Liver (tissue), 9 donors: Measurements from ENCODE around the gene ABHD2. TPM values are rescaled to one million over a fixed set of nuclear protein-coding genes. Genes with fewer than 3 reads are reported as not detected.
A peak's percentile ranks its signal among the peaks of the same experiment; 100 is the strongest.

Experiments used
- DNase-seq: peaks from one replicate; pipeline ENCODE4 v3.0.0-alpha.2; 2017; ENCODE audit warnings: low spot score
- H3K27ac ChIP-seq, 2 donors: one replicate each; pipeline ENCODE4 v1.7.0; 2013; ENCODE audit warnings: inconsistent platforms in 2 of 2, low read length in 2 of 2, control low read depth in 1 of 2, low read depth in 1 of 2, mild to moderate bottlenecking in 1 of 2
- H3K27me3 ChIP-seq, 4 donors: one replicate each; pipeline versions ENCODE4 v1.6.1 to v1.7.0; 2013; ENCODE audit warnings: low read length in 3 of 4, inconsistent platforms in 1 of 4, mild to moderate bottlenecking in 1 of 4, moderate library complexity in 1 of 4; ENCODE audit not compliant: control insufficient read depth in 4 of 4, insufficient read depth in 4 of 4
- H3K36me3 ChIP-seq, 4 donors: one replicate each; pipeline versions ENCODE4 v1.6.1 to v1.7.0; 2013; ENCODE audit warnings: low read length in 3 of 4, mild to moderate bottlenecking in 3 of 4, low read depth in 1 of 4, moderate library complexity in 1 of 4; ENCODE audit not compliant: control insufficient read depth in 4 of 4, insufficient read depth in 3 of 4
- H3K4me1 ChIP-seq, 4 donors: one replicate each; pipeline versions ENCODE4 v1.6.1 to v1.7.0; 2013; ENCODE audit warnings: low read length in 3 of 4, mild to moderate bottlenecking in 3 of 4, moderate library complexity in 1 of 4; ENCODE audit not compliant: control insufficient read depth in 4 of 4, insufficient read depth in 4 of 4
- H3K4me3 ChIP-seq, 3 donors: one replicate each; pipeline versions ENCODE4 v1.6.1 to v1.7.0; 2013; ENCODE audit warnings: low read length in 3 of 3, control low read depth in 1 of 3, low read depth in 1 of 3, mild to moderate bottlenecking in 1 of 3
- H3K9ac ChIP-seq, 2 donors: one replicate each; pipeline ENCODE4 v1.7.0; 2013; ENCODE audit warnings: low read length in 2 of 2, mild to moderate bottlenecking in 2 of 2, moderate library complexity in 2 of 2, control low read depth in 1 of 2, low read depth in 1 of 2
- H3K9me3 ChIP-seq, 4 donors: one replicate each; pipeline versions ENCODE4 v1.6.1 to v1.7.0; 2013; ENCODE audit warnings: low read length in 3 of 4; ENCODE audit not compliant: control insufficient read depth in 4 of 4
- EGR1 ChIP-seq, 2 donors: IDR thresholded peaks; 2 replicates each; pipeline ENCODE4 v1.6.1; 2016 to 2018; ENCODE audit warnings: antibody characterized with exemption in 2 of 2, low read depth in 2 of 2
- FOXA1 ChIP-seq: IDR thresholded peaks from 2 replicates; pipeline ENCODE4 v1.6.1; 2016; ENCODE audit warnings: antibody characterized with exemption
- FOXA2 ChIP-seq: IDR thresholded peaks from 2 replicates; pipeline ENCODE4 v1.6.1; 2016; ENCODE audit warnings: antibody characterized with exemption
- GABPA ChIP-seq, 2 donors: IDR thresholded peaks in 1 of 2; conservative IDR thresholded peaks in 1 of 2; 2 replicates each; pipeline ENCODE4 v1.6.1; 2016; ENCODE audit warnings: antibody characterized with exemption in 2 of 2, mild to moderate bottlenecking in 1 of 2, moderate library complexity in 1 of 2
- HNF4A ChIP-seq, 2 donors: conservative IDR thresholded peaks; 2 replicates each; pipeline ENCODE4 v1.6.1; 2016; ENCODE audit warnings: antibody characterized with exemption in 2 of 2, mild to moderate bottlenecking in 2 of 2
- HNF4G ChIP-seq: IDR thresholded peaks from 2 replicates; pipeline ENCODE4 v1.6.1; 2016; ENCODE audit warnings: antibody characterized with exemption
- JUND ChIP-seq, 2 donors: IDR thresholded peaks; 2 replicates each; pipeline ENCODE4 v1.6.1; 2016; ENCODE audit warnings: antibody characterized with exemption in 2 of 2
- NR2F2 ChIP-seq: IDR thresholded peaks from 2 replicates; pipeline ENCODE4 v1.6.1; 2016; ENCODE audit warnings: antibody characterized with exemption
- RAD21 ChIP-seq, 2 donors: IDR thresholded peaks; 2 replicates each; pipeline ENCODE4 v1.6.1; 2016; ENCODE audit warnings: antibody characterized with exemption in 2 of 2, mild to moderate bottlenecking in 2 of 2
- RXRA ChIP-seq, 2 donors: IDR thresholded peaks; 2 replicates each; pipeline ENCODE4 v1.6.1; 2017 to 2018; ENCODE audit warnings: antibody characterized with exemption in 2 of 2, mild to moderate bottlenecking in 1 of 2
- SP1 ChIP-seq: IDR thresholded peaks from 2 replicates; pipeline ENCODE4 v1.6.1; 2018; ENCODE audit warnings: antibody characterized with exemption, mild to moderate bottlenecking
- TAF1 ChIP-seq: conservative IDR thresholded peaks from 2 replicates; pipeline ENCODE4 v1.6.1; 2016; ENCODE audit warnings: antibody characterized with exemption, mild to moderate bottlenecking
- YY1 ChIP-seq: IDR thresholded peaks from 2 replicates; pipeline ENCODE4 v1.6.1; 2016; ENCODE audit warnings: antibody characterized with exemption, mild to moderate bottlenecking
- WGBS: extraction: QIAGEN DNeasy Blood & Tissue Kit; methylation state at CpG from one replicate; pipeline ENCODE4 v1.1.7; 2013; 5-methylcytosine and 5-hydroxymethylcytosine counted together
- polyA plus RNA-seq, 2 donors: library from polyadenylated mRNA; stranded (reverse) in 1 of 2; unstranded in 1 of 2; fragments of 200-250 nt in 1 of 2; fragments of >200 nt in 1 of 2; fragmentation: Nextera tagmentation in 1 of 2; extraction: Ambion mirVana in 1 of 2; gene quantifications; one replicate each; pipeline versions ENCODE4 v1.2.1 to v1.2.3, GENCODE V29; 2013 to 2015
- total RNA-seq, 2 donors: library from RNA; depleted of rRNA; stranded (reverse); fragments of >200 nt; gene quantifications; one replicate each; pipeline ENCODE4 v1.2.3, GENCODE V29; 2014
- TF ChIP-seq, protein P1 (sequence below): IDR thresholded peaks from 2 replicates; pipeline ENCODE4 v1.6.1; 2016; ENCODE audit warnings: antibody characterized with exemption, mild to moderate bottlenecking
- TF ChIP-seq, protein P2 (sequence below): IDR thresholded peaks from 2 replicates; pipeline ENCODE4 v1.6.1; 2016; ENCODE audit warnings: antibody characterized with exemption
- TF ChIP-seq, protein P3 (sequence below): IDR thresholded peaks from 2 replicates; pipeline ENCODE4 v1.6.1; 2016; ENCODE audit warnings: antibody characterized with exemption
- TF ChIP-seq, protein P4 (sequence below): IDR thresholded peaks from 2 replicates; pipeline ENCODE4 v1.6.1; 2016; ENCODE audit warnings: antibody characterized with exemption
- TF ChIP-seq, protein P5 (sequence below): fragments of 150-350 bp; IDR thresholded peaks from 2 replicates; pipeline ENCODE4 v1.5.1; 2017; ENCODE audit warnings: improper control_type of control experiment, low read depth, low read length; ENCODE audit not compliant: missing input control
- donor health status: healthy.
- donor health status: healthy.
- donor health status: healthy.
- donor health status: healthy.
- donor health status: healthy.

ABHD2 gene
- total and polyA plus RNA-seq, 4 donors, result 34.6 to 663 (median 65.1) TPM

DNA sequence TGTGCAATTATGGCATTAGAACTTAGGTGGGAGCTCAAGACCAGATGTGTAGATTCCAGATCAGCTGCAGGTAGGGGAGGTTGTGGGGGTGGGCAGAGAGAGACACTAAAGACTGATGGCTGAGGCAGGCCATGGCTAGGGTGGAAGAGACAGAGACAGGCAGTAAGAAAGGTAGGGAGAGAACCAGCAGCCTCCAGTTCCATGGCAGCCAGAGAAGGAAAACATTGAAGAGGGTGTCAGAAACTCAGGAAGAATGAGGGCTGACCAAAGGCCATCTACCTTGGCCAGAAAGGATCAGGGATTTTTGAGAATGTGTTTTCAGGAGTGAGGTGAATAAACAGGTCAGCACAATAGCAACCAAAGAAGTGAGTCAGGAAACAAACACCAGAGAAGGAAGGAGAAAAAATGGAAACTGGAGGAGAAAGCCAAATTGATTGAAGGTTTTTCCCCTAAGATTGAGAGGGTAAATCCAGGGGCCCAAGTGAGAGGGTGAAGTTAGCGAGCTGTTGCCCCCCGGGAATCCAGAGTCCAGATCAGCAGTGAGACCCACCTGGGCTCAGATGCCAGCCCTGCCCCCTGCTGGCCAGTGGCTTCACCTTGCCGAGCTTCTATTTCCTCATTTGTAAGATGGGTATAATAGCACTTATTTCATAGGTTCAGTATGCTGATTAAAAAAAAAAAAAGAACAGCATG lies 41.0 kb downstream of the ABHD2 start:
- H3K9ac ChIP-seq, result peak overlapping the region; percentile 91 to 98
- peak; percentile 69 for DNase-seq
- H3K36me3 ChIP-seq, result peaks cover 0 to 19% (median 2%) of the 10 kb centered on the region in 4 donors
- peak overlapping the region; percentile 22 to 57 (median 39) for H3K4me3 ChIP-seq
- H3K4me1 ChIP-seq, result peaks cover 17 to 80% (median 49%) of the 10 kb centered on the region in 4 donors
- TF ChIP-seq RXRA (IDR thresholded peaks at IDR 0.05), result peak; percentile 15 to 23
- TF ChIP-seq, protein P1, sequence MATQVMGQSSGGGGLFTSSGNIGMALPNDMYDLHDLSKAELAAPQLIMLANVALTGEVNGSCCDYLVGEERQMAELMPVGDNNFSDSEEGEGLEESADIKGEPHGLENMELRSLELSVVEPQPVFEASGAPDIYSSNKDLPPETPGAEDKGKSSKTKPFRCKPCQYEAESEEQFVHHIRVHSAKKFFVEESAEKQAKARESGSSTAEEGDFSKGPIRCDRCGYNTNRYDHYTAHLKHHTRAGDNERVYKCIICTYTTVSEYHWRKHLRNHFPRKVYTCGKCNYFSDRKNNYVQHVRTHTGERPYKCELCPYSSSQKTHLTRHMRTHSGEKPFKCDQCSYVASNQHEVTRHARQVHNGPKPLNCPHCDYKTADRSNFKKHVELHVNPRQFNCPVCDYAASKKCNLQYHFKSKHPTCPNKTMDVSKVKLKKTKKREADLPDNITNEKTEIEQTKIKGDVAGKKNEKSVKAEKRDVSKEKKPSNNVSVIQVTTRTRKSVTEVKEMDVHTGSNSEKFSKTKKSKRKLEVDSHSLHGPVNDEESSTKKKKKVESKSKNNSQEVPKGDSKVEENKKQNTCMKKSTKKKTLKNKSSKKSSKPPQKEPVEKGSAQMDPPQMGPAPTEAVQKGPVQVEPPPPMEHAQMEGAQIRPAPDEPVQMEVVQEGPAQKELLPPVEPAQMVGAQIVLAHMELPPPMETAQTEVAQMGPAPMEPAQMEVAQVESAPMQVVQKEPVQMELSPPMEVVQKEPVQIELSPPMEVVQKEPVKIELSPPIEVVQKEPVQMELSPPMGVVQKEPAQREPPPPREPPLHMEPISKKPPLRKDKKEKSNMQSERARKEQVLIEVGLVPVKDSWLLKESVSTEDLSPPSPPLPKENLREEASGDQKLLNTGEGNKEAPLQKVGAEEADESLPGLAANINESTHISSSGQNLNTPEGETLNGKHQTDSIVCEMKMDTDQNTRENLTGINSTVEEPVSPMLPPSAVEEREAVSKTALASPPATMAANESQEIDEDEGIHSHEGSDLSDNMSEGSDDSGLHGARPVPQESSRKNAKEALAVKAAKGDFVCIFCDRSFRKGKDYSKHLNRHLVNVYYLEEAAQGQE, result no peak
- TF ChIP-seq JUND (IDR thresholded peaks at IDR 0.05), result no peak
- no peak for TF ChIP-seq FOXA2
- TF ChIP-seq, protein P2, sequence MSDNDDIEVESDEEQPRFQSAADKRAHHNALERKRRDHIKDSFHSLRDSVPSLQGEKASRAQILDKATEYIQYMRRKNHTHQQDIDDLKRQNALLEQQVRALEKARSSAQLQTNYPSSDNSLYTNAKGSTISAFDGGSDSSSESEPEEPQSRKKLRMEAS, result no peak
- TF ChIP-seq EGR1 (IDR thresholded peaks at IDR 0.05; ENCODE audit: low read depth in 2 of 2), result no peak
- TF ChIP-seq HNF4G, result peak; percentile 16
- TF ChIP-seq YY1, result no peak
- TF ChIP-seq, protein P3, sequence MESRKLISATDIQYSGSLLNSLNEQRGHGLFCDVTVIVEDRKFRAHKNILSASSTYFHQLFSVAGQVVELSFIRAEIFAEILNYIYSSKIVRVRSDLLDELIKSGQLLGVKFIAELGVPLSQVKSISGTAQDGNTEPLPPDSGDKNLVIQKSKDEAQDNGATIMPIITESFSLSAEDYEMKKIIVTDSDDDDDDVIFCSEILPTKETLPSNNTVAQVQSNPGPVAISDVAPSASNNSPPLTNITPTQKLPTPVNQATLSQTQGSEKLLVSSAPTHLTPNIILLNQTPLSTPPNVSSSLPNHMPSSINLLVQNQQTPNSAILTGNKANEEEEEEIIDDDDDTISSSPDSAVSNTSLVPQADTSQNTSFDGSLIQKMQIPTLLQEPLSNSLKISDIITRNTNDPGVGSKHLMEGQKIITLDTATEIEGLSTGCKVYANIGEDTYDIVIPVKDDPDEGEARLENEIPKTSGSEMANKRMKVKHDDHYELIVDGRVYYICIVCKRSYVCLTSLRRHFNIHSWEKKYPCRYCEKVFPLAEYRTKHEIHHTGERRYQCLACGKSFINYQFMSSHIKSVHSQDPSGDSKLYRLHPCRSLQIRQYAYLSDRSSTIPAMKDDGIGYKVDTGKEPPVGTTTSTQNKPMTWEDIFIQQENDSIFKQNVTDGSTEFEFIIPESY, result no peak
- TF ChIP-seq, protein P4, sequence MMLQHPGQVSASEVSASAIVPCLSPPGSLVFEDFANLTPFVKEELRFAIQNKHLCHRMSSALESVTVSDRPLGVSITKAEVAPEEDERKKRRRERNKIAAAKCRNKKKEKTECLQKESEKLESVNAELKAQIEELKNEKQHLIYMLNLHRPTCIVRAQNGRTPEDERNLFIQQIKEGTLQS, result no peak
- peak; percentile 75 to 76 for TF ChIP-seq RAD21 (IDR thresholded peaks at IDR 0.05)
- peak; percentile 30 to 52 for TF ChIP-seq HNF4A (conservative IDR thresholded peaks at IDR 0.05)
- TF ChIP-seq, protein P5, sequence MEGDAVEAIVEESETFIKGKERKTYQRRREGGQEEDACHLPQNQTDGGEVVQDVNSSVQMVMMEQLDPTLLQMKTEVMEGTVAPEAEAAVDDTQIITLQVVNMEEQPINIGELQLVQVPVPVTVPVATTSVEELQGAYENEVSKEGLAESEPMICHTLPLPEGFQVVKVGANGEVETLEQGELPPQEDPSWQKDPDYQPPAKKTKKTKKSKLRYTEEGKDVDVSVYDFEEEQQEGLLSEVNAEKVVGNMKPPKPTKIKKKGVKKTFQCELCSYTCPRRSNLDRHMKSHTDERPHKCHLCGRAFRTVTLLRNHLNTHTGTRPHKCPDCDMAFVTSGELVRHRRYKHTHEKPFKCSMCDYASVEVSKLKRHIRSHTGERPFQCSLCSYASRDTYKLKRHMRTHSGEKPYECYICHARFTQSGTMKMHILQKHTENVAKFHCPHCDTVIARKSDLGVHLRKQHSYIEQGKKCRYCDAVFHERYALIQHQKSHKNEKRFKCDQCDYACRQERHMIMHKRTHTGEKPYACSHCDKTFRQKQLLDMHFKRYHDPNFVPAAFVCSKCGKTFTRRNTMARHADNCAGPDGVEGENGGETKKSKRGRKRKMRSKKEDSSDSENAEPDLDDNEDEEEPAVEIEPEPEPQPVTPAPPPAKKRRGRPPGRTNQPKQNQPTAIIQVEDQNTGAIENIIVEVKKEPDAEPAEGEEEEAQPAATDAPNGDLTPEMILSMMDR, result peak; percentile 66
- TF ChIP-seq FOXA1, result no peak
- no peak for TF ChIP-seq NR2F2
- no peak for TF ChIP-seq SP1
- TF ChIP-seq TAF1, result peak; percentile 23
- TF ChIP-seq GABPA (IDR thresholded peaks at IDR 0.05 in 1 of 2, conservative IDR thresholded peaks at IDR 0.05 in 1 of 2), result no peak
- H3K27me3 ChIP-seq, result no peaks in the 10 kb centered on the region
- H3K27ac ChIP-seq, result peak overlapping the region; percentile 96
- no peaks in the 10 kb centered on the region for H3K9me3 ChIP-seq
- WGBS, result 23% methylated on average over 3 of the region's 3 CpGs
